GM18951 (cell line): Measurements from ENCODE around the gene MAS1.
"Not testable (repeated sequence)": the region's sequence is repeated elsewhere in the genome, so short reads cannot be mapped to it uniquely, and the experiment has no call there.

Source experiments
- POLR2A ChIP-seq: IDR thresholded peaks from 4 replicates; pipeline ENCODE4 v1.6.1; 2011; ENCODE audit warnings: mild to moderate bottlenecking; ENCODE audit not compliant: insufficient read length, insufficient read depth; ENCODE audit errors: extremely low read depth
- in situ Hi-C: fragments of 300-500 bp; cut with MboI; formaldehyde crosslinking; loops from one replicate; pipeline ENCODE4 v1.12.0; 2022; ENCODE audit warnings: low sequenced_read_pairs, mixed read lengths, inconsistent platforms; ENCODE audit not compliant: unreplicated experiment

The MAS1 gene

DNA sequence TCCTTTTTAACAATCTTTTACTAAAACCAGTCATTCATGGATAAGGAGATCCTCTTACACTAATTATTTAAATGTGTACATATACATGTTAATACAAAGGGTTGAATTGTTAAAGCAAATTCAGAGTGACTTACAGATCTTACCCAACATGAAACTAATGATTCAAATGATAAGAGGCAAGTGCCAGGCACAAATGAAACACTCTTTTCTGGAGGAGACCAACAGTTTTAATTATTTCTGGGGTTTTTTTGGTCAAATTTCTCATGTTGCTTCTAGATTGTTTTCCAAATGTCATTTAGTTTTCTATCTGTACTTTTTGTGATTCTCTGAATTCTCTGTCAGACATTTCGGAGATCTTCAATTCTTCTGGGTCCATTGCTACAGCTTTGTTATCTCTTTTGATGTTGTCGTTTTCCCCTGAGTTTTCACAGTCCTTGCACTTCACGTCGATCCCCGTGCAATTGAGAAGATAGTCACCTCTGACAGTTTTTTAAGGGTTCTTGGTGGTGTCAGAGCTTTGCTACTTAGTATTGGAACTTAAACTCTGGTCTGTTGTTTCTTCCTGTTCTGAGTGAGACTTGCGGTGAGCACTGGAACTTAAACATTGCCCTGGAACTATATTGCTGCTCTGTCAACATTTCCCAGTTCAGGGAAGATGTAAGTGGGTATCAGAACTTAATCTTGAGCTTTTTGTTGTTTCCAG lies 23.2 kb downstream of the MAS1 start:
- in situ Hi-C loops: no loop called here

DNA sequence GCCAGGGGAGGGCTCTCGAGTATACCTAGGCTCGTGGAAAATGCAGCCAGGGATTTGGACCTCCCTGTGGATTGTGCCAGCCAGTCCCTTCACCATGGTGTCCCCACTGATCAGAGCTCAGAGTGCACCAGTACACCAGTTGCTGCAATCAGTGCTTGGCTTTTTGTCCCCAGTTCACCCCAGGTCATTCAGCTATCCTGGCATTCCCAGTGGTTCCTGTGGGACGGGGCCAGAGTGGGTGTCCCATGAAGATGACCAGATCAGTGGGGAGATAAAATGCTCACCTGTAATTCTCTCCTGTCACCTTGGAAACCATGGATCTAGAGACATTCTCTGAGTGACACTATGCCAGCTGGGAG lies 23.8 kb downstream of the MAS1 start:
- in situ Hi-C loops: no loop called here
- no peak for TF ChIP-seq POLR2A

More for the DNA sequence above, 23.2 kb downstream of the MAS1 start:
- no peak for TF ChIP-seq POLR2A

DNA sequence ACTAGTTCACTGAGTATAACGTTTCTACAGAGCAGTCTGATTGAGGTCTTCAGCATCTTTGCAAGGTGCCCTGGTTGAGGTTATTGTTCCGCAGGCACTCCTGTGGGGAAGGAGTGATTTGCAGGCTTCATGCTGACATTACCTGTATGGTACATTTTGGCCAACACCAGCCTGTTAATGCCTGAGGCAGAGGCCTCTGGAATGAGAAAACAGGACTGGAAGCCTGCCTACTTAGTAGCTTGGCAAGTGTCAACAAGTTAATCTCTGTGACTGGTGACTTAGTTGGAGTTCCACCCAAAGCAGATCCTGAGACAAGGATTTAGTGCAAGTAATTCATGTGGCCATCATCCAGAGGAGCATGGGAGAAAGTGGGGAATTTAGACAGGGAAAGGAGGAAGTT lies 24.6 kb downstream of the MAS1 start:
- no peak for TF ChIP-seq POLR2A
- in situ Hi-C loops: no loop called here

GRCh38 chr6:159916237-159916636 lies 25.4 kb downstream of the MAS1 start:
- no peak for TF ChIP-seq POLR2A
- in situ Hi-C loops: no loop called here

DNA sequence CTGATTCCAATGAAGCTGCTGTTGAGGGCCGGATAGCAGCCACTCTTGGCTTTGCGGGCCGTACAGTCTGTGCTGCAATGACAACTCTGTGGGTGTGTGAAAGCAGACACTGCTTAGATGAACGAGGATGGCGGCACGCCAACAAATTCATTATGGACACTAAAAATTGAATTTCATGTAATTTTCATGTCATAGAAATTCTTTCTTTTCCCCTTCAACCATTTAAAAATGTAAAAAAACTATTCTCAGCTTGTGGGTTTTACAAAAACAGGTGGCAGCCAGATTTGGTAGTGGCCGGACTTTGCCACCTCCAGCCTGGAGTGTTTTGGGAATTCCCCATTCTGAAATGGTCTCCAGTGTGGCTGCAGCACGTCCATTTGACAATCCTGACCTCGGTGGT lies 26.0 kb downstream of the MAS1 start:
- no peak for TF ChIP-seq POLR2A
- in situ Hi-C loops: no loop called here

- in situ Hi-C loops: no loop called here
- no peak for TF ChIP-seq POLR2A
Observed at GRCh38 chr6:159919011-159919511, 28.3 kb downstream of the MAS1 start.

DNA sequence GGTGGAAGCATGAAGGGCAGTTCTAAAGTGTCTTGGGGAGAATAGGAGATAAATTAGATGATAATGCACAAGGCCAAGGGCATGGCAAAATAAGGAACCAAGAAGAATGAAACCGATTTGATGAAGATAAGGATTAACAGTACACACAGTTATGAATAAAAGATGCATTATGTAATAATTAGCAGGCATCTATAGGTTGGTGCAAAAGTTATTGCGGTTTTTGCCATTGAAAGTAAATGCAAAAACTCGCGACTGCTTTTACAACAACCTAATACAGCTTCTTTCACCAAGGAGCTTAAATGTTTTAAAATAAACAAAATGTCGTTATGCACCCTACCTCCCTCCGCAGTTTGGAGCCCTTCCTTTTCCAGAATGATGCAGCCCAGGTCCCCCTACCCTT lies 29.0 kb downstream of the MAS1 start:
- in situ Hi-C loops: no loop called here
- TF ChIP-seq POLR2A: no peak

GRCh38 chr6:159924150-159924549 lies 33.4 kb downstream of the MAS1 start:
- in situ Hi-C loops: not testable (repeated sequence)

- in situ Hi-C loops: loop anchor here (25.0 kb wide), 1 partner anchor 214 kb away; no protein-coding TSS in a partner anchor
- no peak for TF ChIP-seq POLR2A
Observed at GRCh38 chr6:159926542-159927203, 35.9 kb downstream of the MAS1 start.

GRCh38 chr6:159929819-159930218 lies 39.0 kb downstream of the MAS1 start:
- TF ChIP-seq POLR2A: no peak
- in situ Hi-C loops: loop anchor here (25.0 kb wide), 1 partner anchor 218 kb away; no protein-coding TSS in a partner anchor

- no peak for TF ChIP-seq POLR2A
- in situ Hi-C loops: loop anchor here (25.0 kb wide), 1 partner anchor 219 kb away; no protein-coding TSS in a partner anchor
Observed at GRCh38 chr6:159931112-159931511, 40.3 kb downstream of the MAS1 start.

DNA sequence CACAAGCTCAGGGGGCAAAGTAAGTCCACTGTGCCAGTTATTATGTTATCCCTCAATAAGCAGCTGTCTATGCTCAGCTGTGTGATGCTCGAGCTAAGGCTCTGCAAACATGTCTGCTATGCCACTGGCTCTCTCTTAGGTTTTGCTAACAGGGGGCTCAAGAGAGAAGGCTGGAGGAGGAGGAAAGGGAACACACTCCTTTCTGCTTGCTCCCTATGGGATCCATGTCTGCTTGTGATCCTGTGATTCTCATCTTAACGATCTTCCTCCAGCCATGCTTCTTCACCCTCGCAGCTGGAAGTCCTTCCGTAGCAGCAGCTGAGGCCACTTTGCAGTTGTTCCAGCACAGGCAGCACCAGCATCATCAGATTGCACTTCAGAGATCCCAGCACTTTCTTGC lies 41.1 kb downstream of the MAS1 start:
- in situ Hi-C loops: loop anchor here (25.0 kb wide), 1 partner anchor 220 kb away; no protein-coding TSS in a partner anchor
- TF ChIP-seq POLR2A: no peak

- in situ Hi-C loops: loop anchor here (25.0 kb wide), 1 partner anchor 221 kb away; no protein-coding TSS in a partner anchor
- TF ChIP-seq POLR2A: no peak
Observed at GRCh38 chr6:159933077-159933476, 42.3 kb downstream of the MAS1 start.

- in situ Hi-C loops: loop anchor here (25.0 kb wide), 1 partner anchor 222 kb away; no protein-coding TSS in a partner anchor
Observed at GRCh38 chr6:159934181-159934580, 43.4 kb downstream of the MAS1 start.

More at GRCh38 chr6:159934181-159934580, 43.4 kb downstream of the MAS1 start:
- TF ChIP-seq POLR2A: no peak
